ENCODE data around the gene PSMG2. TPM values are rescaled to one million over a fixed set of nuclear protein-coding genes. Genes with fewer than 3 reads are reported as not detected.

PSMG2 gene
- total and polyA plus RNA-seq, 2 of the 13 experiments (the other 11 are each of a cell fraction or from before 2014, with no cell fraction given), result 53.4 to 94.8 TPM

GRCh38 chr18:12702221-12703095, at the start of gene PSMG2, which contains the start of gene CEP76 (continued):
- TF ChIP-seq ZBTB21 (CRISPR knock-in tag; IDR thresholded peaks at IDR 0.05), result no peak
- peak; percentile 31; the same call in 1 of the 2 replicates for TF ChIP-seq HIVEP1 (CRISPR knock-in tag; IDR thresholded peaks at IDR 0.05)
- no peak for TF ChIP-seq ZNF660 (CRISPR knock-in tag; IDR thresholded peaks at IDR 0.05; ENCODE audit: borderline replicate concordance, low read depth)
- no peak for TF ChIP-seq RFX1 (IDR thresholded peaks at IDR 0.05)
- TF ChIP-seq PAXIP1 (CRISPR knock-in tag; conservative IDR thresholded peaks at IDR 0.05), result peak; percentile 32; the same call in 1 of the 2 replicates
- TF ChIP-seq PITX1 (CRISPR knock-in tag; IDR thresholded peaks at IDR 0.05), result no peak
- peak; percentile 91 for TF ChIP-seq GATAD1 (CRISPR knock-in tag; IDR thresholded peaks at IDR 0.05)
- no peak for TF ChIP-seq IKZF1 (IDR thresholded peaks at IDR 0.05)
- peak; percentile 96 for TF ChIP-seq RBFOX2 (IDR thresholded peaks at IDR 0.05; ENCODE audit: low read depth, low read length)
- peak; percentile 74 for TF ChIP-seq MAF1 (CRISPR knock-in tag; IDR thresholded peaks at IDR 0.05; ENCODE audit: borderline replicate concordance)
- TF ChIP-seq CERS6 (CRISPR knock-in tag; IDR thresholded peaks at IDR 0.05), result no peak
- TF ChIP-seq FOXK2 (IDR thresholded peaks at IDR 0.05), result no peak
- peak; percentile 72; the same call in 1 of the 2 replicates for TF ChIP-seq ZNF605 (CRISPR knock-in tag; IDR thresholded peaks at IDR 0.05)
- TF ChIP-seq NBN (conservative IDR thresholded peaks at IDR 0.05), result no peak
- TF ChIP-seq ZFP37 (CRISPR knock-in tag; IDR thresholded peaks at IDR 0.05; ENCODE audit: borderline replicate concordance), result no peak
- TF ChIP-seq ZNF609 (CRISPR knock-in tag; IDR thresholded peaks at IDR 0.05; ENCODE audit: borderline replicate concordance), result peak; percentile 31; the same call in 1 of the 2 replicates
- TF ChIP-seq TAF15 (IDR thresholded peaks at IDR 0.05; ENCODE audit: low read depth, low read length, poor library complexity, severe bottlenecking), result no peak
- TF ChIP-seq ZNF234 (CRISPR knock-in tag; conservative IDR thresholded peaks at IDR 0.05), result no peak
- TF ChIP-seq TIGD3 (CRISPR knock-in tag; IDR thresholded peaks at IDR 0.05; ENCODE audit: borderline replicate concordance), result no peak; the same call in none of the 2 replicates

Data from HepG2 (cell line).